Measurements from ENCODE around the gene FOLH1.
"Not testable (repeated sequence)": the region's sequence is repeated elsewhere in the genome, so short reads cannot be mapped to it uniquely, and the experiment has no call there.

Gene FOLH1

DNA sequence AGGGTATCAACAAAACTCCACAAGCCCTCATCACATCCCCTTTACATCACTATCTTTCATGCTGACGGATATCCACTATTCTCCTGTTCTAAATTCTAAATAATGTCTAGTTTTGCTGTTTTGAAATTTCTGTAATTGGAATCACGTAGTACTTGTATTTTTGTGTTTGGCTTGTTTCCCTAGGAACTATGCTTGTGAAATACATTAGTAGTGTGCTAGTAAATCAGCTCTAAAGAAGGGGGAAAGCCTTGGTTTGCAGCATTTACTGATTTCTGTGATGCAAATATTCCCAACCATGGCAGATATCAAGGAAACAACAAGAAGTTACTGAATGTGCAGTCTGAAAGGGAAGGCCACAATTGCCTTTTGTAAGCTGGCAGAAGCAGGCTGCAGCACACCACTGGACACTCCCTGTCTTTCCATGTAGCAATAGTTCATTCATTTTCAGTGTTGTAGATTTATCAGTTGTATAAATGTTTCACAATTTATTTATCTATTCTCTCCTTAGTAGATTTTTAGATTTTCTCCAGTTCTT is 4.7 kb upstream of the FOLH1 start:
- no peak for DNase-seq (ENCODE audit: low read depth)
- no peak for TF ChIP-seq CTCF (IDR thresholded peaks at IDR 0.05; ENCODE audit: insufficient read depth, low read depth, low read length, missing control alignments)
- no peak overlapping the region for H3K4me3 ChIP-seq (ENCODE audit: low read length)

GRCh38 chr11:49206999-49207398 is 1.4 kb downstream of the FOLH1 start:
- DNase-seq (ENCODE audit: low read depth); H3K4me3 ChIP-seq (ENCODE audit: low read length): not testable (repeated sequence)

DNA sequence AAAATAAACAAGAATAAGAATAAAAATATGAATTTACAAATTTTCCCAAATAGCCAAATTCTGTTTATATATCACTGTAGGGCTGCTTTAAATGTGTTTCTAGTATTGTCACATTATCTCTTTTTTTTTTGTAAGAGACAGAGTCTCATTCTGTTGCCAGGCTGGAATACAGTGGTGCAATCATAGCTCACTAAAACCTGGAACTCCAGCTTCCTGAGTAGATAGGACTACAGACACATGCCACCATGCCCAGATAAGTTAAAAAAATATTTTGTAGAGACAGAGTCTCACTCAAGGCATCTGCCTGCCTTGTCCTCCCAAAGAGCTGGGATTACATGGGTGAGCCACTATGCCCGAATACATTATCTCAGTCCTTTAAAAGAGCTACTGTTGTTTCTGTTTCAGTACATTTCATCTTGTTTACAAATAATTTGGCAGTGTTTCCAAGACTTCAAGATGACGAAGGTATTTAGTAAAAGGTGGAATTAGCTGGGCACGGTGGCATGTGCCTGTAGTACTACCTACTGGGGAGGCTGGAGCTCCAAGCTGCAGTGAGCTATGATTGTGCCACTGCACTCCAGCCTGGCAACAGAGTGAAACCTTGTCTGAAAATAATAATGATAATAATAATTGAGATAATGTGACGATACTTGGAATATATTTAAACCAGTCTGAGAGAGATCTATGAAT is 6.0 kb downstream of the FOLH1 start:
- no peak for TF ChIP-seq CTCF (IDR thresholded peaks at IDR 0.05; ENCODE audit: insufficient read depth, low read depth, low read length, missing control alignments)
- no peak for DNase-seq (ENCODE audit: low read depth)
- no peak overlapping the region for H3K4me3 ChIP-seq (ENCODE audit: low read length)

DNA sequence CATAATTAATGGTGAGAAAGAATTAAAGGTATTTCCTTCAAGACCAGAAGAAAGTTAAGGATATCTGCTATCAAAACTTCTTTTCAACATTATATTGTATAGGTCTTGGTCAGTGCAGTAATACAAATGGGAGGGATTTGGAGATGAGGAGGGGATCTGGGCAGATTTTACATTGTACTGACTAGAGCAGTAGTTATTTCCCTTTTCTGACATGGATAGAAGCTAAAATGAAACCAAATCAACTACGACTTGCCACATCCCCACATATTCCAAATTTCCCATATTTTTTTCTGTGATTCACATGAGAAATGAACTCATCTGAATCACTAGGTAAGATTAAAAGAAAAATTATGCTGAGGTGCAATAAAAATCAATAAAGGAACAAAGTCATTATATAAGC is 11.6 kb downstream of the FOLH1 start:
- H3K4me3 ChIP-seq (ENCODE audit: low read length); DNase-seq (ENCODE audit: low read depth): not testable (repeated sequence)

- not testable (repeated sequence) for H3K4me3 ChIP-seq (ENCODE audit: low read length); DNase-seq (ENCODE audit: low read depth)
These were observed 12.4 kb downstream of the FOLH1 start for GRCh38 chr11:49196002-49196401.

DNA sequence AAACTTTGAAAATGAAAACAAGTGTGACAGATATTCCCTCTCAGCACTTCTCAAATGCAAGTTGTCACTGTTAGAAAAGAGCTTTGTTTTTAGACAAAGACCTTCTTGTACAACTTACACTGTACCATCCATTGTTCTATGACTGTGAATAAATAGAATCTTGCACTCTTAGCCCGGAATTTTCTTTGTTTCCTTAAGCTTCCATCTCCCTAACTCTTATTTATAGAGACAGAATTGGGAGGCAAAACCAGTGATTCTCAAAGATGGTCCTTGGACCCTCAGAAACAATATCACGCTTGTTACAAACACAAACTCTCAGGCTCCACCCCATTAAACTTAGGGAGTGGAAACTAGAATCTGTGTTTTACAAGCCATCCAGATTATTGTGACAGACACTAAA is 18.1 kb downstream of the FOLH1 start:
- H3K4me3 ChIP-seq (ENCODE audit: low read length); DNase-seq (ENCODE audit: low read depth): not testable (repeated sequence)

DNA sequence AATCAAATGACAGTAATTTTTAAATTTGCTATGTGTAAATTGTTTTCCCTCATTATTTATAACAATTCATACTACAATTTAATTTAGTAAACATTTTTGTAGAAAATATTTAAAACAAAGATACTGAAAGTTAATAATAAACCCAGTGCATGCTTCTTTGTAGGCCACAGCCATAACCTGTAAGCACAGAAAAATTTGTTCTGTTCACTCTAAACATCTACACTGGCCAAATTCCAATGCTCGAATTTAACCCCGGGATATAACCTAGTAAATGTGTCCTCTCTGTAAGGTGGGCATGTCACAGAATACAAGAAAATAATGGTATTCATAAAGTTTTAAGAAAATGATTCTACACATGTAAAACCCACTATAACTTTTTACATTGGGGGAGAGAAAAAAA is 22.2 kb downstream of the FOLH1 start:
- DNase-seq (ENCODE audit: low read depth); H3K4me3 ChIP-seq (ENCODE audit: low read length): not testable (repeated sequence)

GRCh38 chr11:49185597-49185996 is 22.8 kb downstream of the FOLH1 start:
- H3K4me3 ChIP-seq (ENCODE audit: low read length); DNase-seq (ENCODE audit: low read depth): not testable (repeated sequence)

- DNase-seq (ENCODE audit: low read depth); H3K4me3 ChIP-seq (ENCODE audit: low read length): not testable (repeated sequence)
These were observed 23.6 kb downstream of the FOLH1 start for GRCh38 chr11:49184756-49185155.

- not testable (repeated sequence) for H3K4me3 ChIP-seq (ENCODE audit: low read length)
- DNase-seq (ENCODE audit: low read depth): peak; percentile 64
These were observed 30.5 kb downstream of the FOLH1 start for GRCh38 chr11:49177936-49178335.

GRCh38 chr11:49175378-49175777 is 33.0 kb downstream of the FOLH1 start:
- not testable (repeated sequence) for DNase-seq (ENCODE audit: low read depth); H3K4me3 ChIP-seq (ENCODE audit: low read length)

DNA sequence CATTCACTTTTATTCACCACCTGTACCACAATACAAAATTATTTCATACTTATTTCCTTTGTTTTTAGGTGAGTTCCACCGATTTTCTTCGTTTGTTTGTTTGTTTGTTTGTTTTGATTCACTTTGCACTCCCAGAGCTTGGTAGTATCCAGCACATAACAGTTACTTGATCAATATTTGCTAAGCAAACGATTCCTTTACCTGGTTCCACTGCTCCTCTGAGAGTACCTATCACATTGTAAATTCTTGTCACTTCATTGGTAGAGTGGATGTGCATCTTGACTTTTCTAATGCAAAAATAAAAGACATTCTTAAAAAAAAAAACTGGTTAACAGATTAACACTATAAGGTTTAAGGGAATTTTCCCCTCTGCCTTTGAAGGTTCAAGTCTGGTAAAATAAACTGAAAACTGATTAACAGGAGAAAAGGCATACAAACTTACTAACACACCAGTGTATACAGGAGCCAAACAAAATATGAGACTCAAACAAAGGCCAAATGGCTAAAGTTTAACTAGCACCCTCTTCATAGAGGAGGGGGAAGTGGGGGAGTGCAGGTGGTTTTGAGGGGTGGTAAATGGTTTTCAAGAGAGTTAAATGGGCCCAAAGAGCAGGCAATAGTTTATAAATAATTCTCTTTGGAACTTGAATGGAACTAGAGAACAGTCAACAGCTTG is 33.6 kb downstream of the FOLH1 start:
- H3K4me3 ChIP-seq (ENCODE audit: low read length); DNase-seq (ENCODE audit: low read depth): not testable (repeated sequence)

DNA sequence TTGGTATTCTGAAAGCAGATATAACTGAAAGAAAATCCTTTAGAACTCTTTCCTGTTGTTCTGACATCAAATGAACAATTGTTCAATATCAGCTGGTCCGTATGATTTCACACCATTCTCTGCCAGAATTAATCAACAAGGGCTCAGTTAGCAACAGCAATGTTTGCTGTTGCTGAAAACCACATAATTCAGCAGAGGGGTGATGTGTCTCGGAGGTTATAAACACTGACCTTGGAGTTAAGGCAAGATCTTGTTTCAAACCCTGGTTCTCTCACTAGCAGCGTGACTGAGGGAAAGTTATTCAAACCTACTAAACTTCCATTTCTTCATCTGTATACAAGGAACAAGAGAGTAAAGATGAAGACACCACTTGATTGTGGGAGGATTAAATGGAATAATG is 36.8 kb downstream of the FOLH1 start:
- H3K4me3 ChIP-seq (ENCODE audit: low read length); DNase-seq (ENCODE audit: low read depth): not testable (repeated sequence)
